ENCODE results near the gene NPTX1.

Gene NPTX1

DNA sequence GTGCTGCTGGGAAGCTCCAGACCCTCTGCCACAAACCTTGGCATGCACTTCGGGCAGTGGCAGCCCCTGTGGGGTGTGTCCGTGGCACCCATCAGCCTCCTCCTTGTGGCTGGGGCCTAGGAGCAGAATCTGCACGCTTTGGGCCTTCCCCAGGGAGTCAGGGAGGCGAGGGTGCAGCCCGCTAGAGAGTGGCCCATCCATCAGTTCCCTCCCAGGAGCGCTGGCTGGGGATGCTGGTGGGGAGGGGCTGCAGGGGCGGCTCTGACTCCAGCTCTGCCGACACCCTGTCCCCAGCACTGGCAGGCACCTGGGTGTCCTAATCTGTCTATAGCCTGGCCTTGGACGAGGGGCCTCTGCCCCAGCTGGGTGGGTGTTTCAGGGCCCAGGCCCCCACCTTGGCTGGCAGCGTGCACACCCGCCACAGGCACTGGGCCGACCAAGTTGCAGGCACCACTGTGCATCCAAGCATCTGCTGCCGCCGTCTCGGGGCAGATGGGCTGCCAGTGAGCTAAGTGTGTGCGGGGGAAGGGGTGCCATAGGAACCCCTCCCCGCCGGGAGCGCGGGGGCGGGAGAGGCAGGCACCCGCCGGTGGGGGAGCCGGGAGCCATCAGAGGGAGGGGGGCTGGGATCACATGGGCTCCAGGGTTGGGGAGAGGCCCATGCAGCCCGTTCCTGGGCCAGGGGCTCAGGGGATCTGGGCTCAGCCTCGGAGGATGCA, 31.2 kb downstream of the NPTX1 start:
- Histone ChIP-seq H2AFZ (ENCODE audit: low read depth, low read length, severe bottlenecking) (no peak overlapping the region), H3K27me3 (ENCODE audit: low read length) (no peaks in the 10 kb centered on the region), H4K20me1 (ENCODE audit: low read depth, low read length) (no peaks in the 10 kb centered on the region), H3K9ac (ENCODE audit: low read length) (no peak overlapping the region), H3K4me3 (ENCODE audit: insufficient read depth, low read length, poor library complexity, severe bottlenecking) (no peak overlapping the region), H3K9me2 (replicated peaks; ENCODE audit: insufficient read depth, low read length) (no peaks in the 10 kb centered on the region), H3K4me2 (ENCODE audit: low read depth, low read length, poor library complexity, severe bottlenecking) (no peak overlapping the region), H3K27ac (ENCODE audit: low read depth, low read length) (no peak overlapping the region), H3F3A (ENCODE audit: insufficient read depth) (no peaks in the 10 kb centered on the region), H3K79me2 (ENCODE audit: insufficient read depth, low read length) (no peaks in the 10 kb centered on the region), H3K9me3 (ENCODE audit: insufficient read depth, low read length) (no peaks in the 10 kb centered on the region), H3K36me3 (ENCODE audit: low read length) (no peaks in the 10 kb centered on the region)
- no peak for TF ChIP-seq CTCF (IDR thresholded peaks at IDR 0.05; ENCODE audit: insufficient read depth, low read length, poor library complexity, severe bottlenecking)
- no peak for TF ChIP-seq EZH2phosphoT487 (conservative IDR thresholded peaks at IDR 0.05; ENCODE audit: low read length)

GRCh38 chr17:80444644-80444979, 31.8 kb downstream of the NPTX1 start:
- no peaks in the 10 kb centered on the region for H3K79me2 ChIP-seq (ENCODE audit: insufficient read depth, low read length)
- no peaks in the 10 kb centered on the region for H3K27me3 ChIP-seq (ENCODE audit: low read length)
- no peak overlapping the region for H3K27ac ChIP-seq (ENCODE audit: low read depth, low read length)
- TF ChIP-seq CTCF (IDR thresholded peaks at IDR 0.05; ENCODE audit: insufficient read depth, low read length, poor library complexity, severe bottlenecking) (no peak), EZH2phosphoT487 (conservative IDR thresholded peaks at IDR 0.05; ENCODE audit: low read length) (no peak)
- no peaks in the 10 kb centered on the region for H3K9me3 ChIP-seq (ENCODE audit: insufficient read depth, low read length)
- H2AFZ ChIP-seq (ENCODE audit: low read depth, low read length, severe bottlenecking) = no peak overlapping the region
- H3K4me2 ChIP-seq (ENCODE audit: low read depth, low read length, poor library complexity, severe bottlenecking) = no peak overlapping the region
- no peaks in the 10 kb centered on the region for H3F3A ChIP-seq (ENCODE audit: insufficient read depth)
- H3K9ac ChIP-seq (ENCODE audit: low read length) = no peak overlapping the region
- no peaks in the 10 kb centered on the region for H3K36me3 ChIP-seq (ENCODE audit: low read length)
- H4K20me1 ChIP-seq (ENCODE audit: low read depth, low read length) = no peaks in the 10 kb centered on the region
- no peak overlapping the region for H3K4me3 ChIP-seq (ENCODE audit: insufficient read depth, low read length, poor library complexity, severe bottlenecking)
- no peaks in the 10 kb centered on the region for H3K9me2 ChIP-seq (replicated peaks; ENCODE audit: insufficient read depth, low read length)

DNA sequence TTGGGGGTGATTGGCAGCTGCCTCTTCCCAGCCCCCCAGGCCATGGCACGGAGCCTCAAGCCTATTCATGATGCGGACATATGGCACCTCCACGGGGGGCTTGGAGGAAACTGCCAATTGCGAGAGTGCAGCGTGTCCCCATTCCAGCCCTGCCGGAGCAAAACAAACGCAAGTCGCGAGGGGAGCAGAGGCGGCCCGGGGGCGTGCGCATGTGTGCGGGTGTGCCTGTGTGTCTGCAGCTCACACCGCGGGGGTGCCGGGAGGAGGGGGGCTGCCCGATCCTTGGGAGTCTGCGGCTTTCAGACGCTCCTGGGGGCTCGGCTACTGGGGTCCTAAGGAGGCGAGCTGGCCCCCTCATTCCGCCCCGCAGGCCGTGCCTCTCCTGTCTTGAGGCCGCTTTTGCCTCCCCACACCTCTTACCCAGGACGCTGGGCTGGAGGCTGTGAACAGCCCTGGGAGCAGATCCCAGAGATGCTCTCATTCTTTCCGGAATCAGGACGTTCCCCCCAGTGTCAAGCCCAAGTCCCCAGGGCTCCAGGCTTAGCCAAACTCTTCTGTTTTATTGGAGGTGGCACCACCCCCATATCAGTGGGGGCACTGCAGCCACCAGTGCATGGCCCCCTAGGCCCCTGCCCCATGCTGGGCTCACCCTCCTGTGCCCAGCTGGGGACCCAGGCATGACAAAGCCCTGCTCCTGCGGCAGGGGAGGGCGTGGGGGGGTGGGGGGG, 32.3 kb downstream of the NPTX1 start:
- no peak overlapping the region for H2AFZ ChIP-seq (ENCODE audit: low read depth, low read length, severe bottlenecking)
- TF ChIP-seq EZH2phosphoT487 (conservative IDR thresholded peaks at IDR 0.05; ENCODE audit: low read length) (no peak), CTCF (IDR thresholded peaks at IDR 0.05; ENCODE audit: insufficient read depth, low read length, poor library complexity, severe bottlenecking) (no peak)
- no peak overlapping the region for H3K4me3 ChIP-seq (ENCODE audit: insufficient read depth, low read length, poor library complexity, severe bottlenecking)
- no peaks in the 10 kb centered on the region for H3K36me3 ChIP-seq (ENCODE audit: low read length)
- H3K79me2 ChIP-seq (ENCODE audit: insufficient read depth, low read length) = no peaks in the 10 kb centered on the region
- H3K9ac ChIP-seq (ENCODE audit: low read length) = no peak overlapping the region
- H3K4me2 ChIP-seq (ENCODE audit: low read depth, low read length, poor library complexity, severe bottlenecking) = no peak overlapping the region
- H3K9me3 ChIP-seq (ENCODE audit: insufficient read depth, low read length) = no peaks in the 10 kb centered on the region
- H3K9me2 ChIP-seq (replicated peaks; ENCODE audit: insufficient read depth, low read length) = no peaks in the 10 kb centered on the region
- no peaks in the 10 kb centered on the region for H3K27me3 ChIP-seq (ENCODE audit: low read length)
- no peaks in the 10 kb centered on the region for H3F3A ChIP-seq (ENCODE audit: insufficient read depth)
- no peaks in the 10 kb centered on the region for H4K20me1 ChIP-seq (ENCODE audit: low read depth, low read length)
- no peak overlapping the region for H3K27ac ChIP-seq (ENCODE audit: low read depth, low read length)
